Regular cardiac myocyte (primary cell): ENCODE results near the gene WDR82. TPM values are rescaled to one million over a fixed set of nuclear protein-coding genes. Genes with fewer than 3 reads are reported as not detected.

Experiments used
- total RNA-seq: library from RNA; depleted of rRNA; stranded (reverse); fragments of >200 nt; gene quantifications from 2 replicates; pipeline ENCODE4 v1.2.3, GENCODE V29; 2014

WDR82 gene, protein sequence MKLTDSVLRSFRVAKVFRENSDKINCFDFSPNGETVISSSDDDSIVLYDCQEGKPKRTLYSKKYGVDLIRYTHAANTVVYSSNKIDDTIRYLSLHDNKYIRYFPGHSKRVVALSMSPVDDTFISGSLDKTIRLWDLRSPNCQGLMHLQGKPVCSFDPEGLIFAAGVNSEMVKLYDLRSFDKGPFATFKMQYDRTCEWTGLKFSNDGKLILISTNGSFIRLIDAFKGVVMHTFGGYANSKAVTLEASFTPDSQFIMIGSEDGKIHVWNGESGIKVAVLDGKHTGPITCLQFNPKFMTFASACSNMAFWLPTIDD
- total RNA-seq = 51.0 and 79.8 TPM in 2 replicates

DNA sequence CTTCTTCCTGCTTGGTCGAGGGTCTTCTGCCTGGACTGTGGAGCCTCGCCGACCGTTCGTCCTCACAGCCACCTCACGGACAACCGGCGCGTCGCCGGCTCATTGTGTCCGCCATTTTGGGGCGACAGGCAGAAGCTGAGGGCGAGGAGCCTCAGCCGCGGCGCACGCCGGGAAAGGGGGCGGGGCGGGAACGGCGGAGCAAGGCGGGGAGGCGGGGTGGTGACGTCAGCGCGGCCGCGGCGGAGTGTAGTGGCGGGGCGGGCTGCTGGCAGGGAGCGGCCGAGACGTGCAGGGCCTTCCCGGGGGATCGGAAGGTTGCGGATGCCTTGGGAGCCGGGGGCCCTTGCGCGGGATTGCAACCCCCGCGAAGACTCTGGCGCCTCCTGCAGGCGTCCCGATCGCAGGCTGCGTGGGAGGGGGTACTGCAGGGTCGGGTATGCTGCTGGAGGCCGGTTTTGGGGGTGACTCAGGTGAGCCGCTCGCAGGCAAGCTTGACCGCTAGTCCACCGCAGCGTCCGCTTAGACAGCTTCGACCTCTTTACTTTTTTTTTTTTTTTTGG, at the start of gene WDR82:
Gene WDR82, minus strand, starts transcription at position 140 of the 560 bp plus-strand sequence. CDS start 288 bp downstream, outside the sequence.

DNA sequence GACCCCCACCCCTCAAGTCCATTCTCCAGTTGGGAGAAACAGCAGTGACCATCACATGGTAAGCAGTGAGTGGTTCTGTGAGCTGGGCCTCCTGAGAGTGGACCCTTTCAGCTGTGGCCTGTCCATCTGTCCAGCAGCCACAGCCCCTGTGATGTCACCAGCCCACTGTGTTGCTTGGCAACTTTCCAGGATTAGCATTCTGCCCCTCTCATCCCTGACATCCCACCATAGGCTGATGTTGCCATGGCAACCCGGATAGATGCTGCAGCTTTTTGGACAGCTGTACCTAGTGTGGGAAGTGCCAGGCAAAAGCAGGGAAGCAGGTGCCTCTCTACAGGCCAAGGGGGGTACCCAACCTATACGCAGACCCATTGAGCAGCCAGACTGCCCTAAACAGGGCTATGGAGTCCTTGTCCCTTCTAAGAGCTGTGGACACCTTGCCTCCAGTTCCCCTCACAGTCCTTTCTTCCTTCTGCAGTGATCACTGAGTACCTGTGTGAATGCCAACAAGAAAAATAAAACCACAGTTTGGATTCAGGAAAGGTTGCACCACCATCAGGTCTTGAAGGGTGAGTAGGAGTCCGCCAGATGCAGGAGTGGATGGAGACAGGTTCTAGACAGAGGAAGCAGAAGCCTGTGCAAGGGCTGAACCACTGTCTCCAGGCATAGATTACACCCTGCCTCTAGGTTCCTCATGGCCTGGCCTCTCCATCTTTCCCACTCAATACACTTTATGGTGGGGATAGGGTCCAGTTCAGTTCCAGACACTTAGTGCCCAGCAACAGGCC, 37.7 kb upstream of the WDR82 start, which contains the start of gene DNAH1:
Gene DNAH1, plus strand, starts transcription at position 343 of the 788 bp plus-strand sequence. CDS start 6,124 bp downstream, outside the sequence.

DNA sequence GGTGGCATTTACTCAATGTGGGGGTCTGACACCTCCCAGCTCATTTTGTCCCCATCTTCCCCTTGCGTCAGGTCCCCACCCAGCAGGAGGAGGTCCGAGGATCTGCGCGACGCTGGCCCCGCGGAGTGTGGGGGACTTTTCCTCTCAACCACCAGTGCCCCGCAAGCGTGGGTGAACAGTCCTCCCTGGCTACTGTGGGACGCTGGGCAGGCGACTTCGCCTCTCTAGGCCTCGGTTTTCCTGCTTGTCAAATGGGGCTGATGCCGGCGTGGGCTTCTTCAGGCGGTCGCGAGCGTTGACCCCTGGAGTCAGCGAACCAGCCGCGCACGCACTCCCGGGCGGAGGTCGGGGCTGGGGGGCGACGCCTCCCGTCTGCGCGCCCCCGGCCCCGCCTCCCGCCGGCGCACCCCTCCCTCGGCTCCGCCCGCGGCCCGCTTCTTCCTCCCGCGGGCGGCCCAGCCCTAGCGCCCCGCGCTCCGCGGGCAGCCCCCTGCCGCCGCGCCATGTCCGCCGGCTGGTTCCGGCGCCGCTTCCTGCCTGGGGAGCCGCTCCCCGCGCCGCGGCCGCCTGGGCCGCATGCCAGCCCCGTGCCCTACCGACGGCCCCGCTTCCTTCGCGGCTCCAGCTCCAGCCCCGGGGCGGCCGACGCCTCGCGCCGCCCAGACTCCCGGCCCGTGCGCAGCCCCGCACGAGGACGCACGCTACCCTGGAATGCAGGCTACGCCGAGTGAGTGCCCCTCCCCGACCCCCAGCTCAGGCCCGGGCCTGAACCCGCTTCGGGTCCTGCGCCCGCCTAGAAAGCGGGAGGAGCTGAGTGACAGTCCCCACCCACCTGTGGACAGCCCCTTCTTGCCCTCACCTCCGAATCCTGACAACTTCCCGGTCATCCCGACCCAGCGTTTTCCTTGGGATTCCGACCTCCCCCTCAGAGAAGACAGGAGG, 32.9 kb downstream of the WDR82 start, which contains the start of gene PPM1M:
Gene PPM1M, plus strand, starts transcription at position 438 of the 942 bp plus-strand sequence. Its CDS starts 66 bp downstream, at position 504.

DNA sequence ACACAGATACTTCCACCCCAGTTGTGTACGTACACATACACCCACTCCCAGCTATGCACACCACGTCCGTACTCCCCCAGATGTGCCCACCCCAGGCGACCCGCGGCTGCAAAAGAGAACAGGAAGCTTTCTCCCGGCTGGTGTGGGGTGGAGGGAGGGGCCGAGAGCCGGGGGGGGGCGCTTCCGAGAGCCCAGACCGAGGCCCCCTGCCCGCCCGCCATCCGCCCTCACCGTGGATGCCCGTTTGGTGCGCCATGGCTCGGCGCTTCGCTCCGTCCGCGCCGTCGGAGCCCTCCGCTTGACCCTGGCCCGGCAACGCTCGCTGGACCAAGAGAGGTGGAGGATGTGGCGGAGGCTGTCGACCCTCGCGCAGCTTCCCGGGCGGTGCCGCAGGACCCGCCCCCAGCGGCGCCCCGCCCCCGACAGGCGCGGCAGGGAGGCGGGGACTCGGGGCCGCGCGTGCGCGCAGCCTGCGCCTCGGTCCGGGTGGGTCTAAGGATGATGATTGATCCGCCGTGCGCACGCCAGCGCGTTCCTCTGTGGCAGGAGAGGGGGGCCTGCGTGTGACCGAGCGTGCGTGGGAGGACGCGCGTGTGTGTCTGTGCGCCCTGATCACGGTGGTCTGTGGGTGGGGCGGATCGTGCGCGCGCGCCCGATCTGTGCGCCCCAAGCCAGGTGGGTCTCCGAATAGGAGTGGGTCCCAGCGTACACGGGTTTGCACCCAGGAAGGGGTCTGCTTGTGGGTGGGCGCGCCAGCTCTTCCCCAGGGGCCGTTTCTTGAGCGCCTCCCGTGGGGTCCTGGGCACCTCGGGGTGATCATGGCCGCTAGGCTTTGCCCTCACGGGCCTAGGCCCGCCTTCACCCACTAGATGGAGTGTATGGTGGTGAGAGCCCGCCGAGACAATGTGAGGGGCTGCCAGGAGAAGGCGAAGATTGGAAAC, 39.4 kb downstream of the WDR82 start, which contains the start of gene TWF2:
Gene TWF2, minus strand, starts transcription at position 398 of the 941 bp plus-strand sequence. Its CDS starts 142 bp downstream, at position 256.

DNA sequence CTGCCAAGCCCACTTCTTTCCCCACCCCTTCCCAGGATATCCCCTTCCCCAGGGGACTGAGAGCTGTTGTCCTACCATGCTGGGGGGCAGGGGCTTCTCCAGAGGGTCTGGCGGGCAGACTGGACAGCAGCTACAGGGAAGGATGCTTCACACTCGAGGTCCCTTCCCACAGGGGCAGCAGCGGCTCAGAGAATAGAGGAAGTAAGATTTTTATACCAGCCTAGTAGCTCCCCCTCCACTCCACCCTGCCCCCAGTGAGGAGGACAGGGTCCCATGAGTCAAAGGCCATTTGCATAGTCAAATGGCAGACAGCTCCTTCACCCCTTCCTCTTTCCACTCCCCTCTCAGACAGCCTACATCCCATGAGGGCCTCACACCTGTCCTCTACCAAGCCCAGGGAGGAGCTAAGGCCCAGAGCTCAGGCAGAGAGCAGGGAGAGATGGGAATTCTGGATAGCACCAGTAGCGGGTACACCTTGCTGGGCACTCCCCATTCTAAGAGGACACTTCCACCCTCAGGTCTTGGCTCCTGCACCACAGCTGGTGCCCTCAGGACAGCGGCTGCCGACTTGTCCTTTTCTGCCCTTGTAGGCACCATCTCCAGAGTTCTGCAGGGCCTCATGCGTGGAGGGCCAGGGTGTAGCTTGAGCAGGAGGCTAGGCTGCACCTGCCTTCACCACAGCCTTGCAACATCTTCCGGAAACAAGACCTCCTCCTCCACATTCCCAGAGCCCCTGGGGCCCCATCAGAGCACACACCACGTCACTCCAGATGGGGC, 52.8 kb downstream of the WDR82 start, which contains the start of gene TLR9:
Gene TLR9, minus strand, starts transcription at position 194 of the 777 bp plus-strand sequence. Its CDS starts 116 bp downstream, at position 78.

Other genes starting within 250 kb of the WDR82 start
- 5.9 and 10.9 TPM in 2 replicates for gene DUSP7, start 222.1 kb downstream of the WDR82 start, total RNA-seq
- gene POC1A, start 124.2 kb downstream of the WDR82 start, total RNA-seq = 2.3 and 21.1 TPM in 2 replicates
- gene ALAS1, start 80.5 kb downstream of the WDR82 start, total RNA-seq = 27.1 and 32.8 TPM in 2 replicates
- gene TLR9, start 53.0 kb downstream of the WDR82 start, total RNA-seq = not detected in 2 replicates
- 60.3 and 100 TPM in 2 replicates for gene TWF2, start 39.5 kb downstream of the WDR82 start, total RNA-seq
- 18.3 and 18.8 TPM in 2 replicates for gene PPM1M, start 32.9 kb downstream of the WDR82 start, total RNA-seq
- 2.8 and 8.8 TPM in 2 replicates for gene GLYCTK, start 9.2 kb upstream of the WDR82 start, total RNA-seq
- 0.96 and 2.0 TPM in 2 replicates for gene DNAH1, start 37.7 kb upstream of the WDR82 start, total RNA-seq
- 41.2 and 61.9 TPM in 2 replicates for gene BAP1, start 131.4 kb upstream of the WDR82 start, total RNA-seq
- 1.7 and 2.1 TPM in 2 replicates for gene PHF7, start 132.0 kb upstream of the WDR82 start, total RNA-seq
- under 0.01 TPM in 2 replicates for gene SEMA3G, start 166.5 kb upstream of the WDR82 start, total RNA-seq
- 0.96 and 2.5 TPM in 2 replicates for gene TNNC1, start 175.4 kb upstream of the WDR82 start, total RNA-seq
- gene NISCH, start 177.0 kb upstream of the WDR82 start, total RNA-seq = 38.2 and 67.9 TPM in 2 replicates
- gene STAB1, start 216.7 kb upstream of the WDR82 start, total RNA-seq = 1.1 and 2.9 TPM in 2 replicates